Forelimb muscle (tissue), 1 donor: Measurements from ENCODE around the gene SERPINB4. TPM values are rescaled to one million over a fixed set of nuclear protein-coding genes. Genes with fewer than 3 reads are reported as not detected.
"Not testable (repeated sequence)": the region's sequence is repeated elsewhere in the genome, so short reads cannot be mapped to it uniquely, and the experiment has no call there.

Source experiments
- DNase-seq: peaks from one replicate; pipeline ENCODE4 v3.0.0-alpha.2; 2013; ENCODE audit warnings: low read depth
- polyA plus RNA-seq: library from polyadenylated mRNA; unstranded; fragments of 120-200 nt; gene quantifications from one replicate; pipeline ENCODE4 v1.2.1, GENCODE V29; 2013; ENCODE audit not compliant: insufficient read length

Gene SERPINB4
- not detected for polyA plus RNA-seq

- DNase-seq: not testable (repeated sequence)
Observed at GRCh38 chr18:63644142-63644541, at the start of gene SERPINB4. Gene SERPINB4 (minus strand): TSS chr18:63644256. CDS start chr18:63643577, 679 bp downstream.

- no peak for DNase-seq
Observed at GRCh38 chr18:63689064-63689463, 45.0 kb upstream of the SERPINB4 start.

- no peak for DNase-seq
Observed at GRCh38 chr18:63686871-63687270, 42.8 kb upstream of the SERPINB4 start.

- no peak for DNase-seq
Observed at GRCh38 chr18:63684718-63685117, 40.7 kb upstream of the SERPINB4 start.

GRCh38 chr18:63683890-63684289 lies 39.8 kb upstream of the SERPINB4 start:
- DNase-seq: no peak

GRCh38 chr18:63683152-63683551 lies 39.1 kb upstream of the SERPINB4 start:
- DNase-seq: no peak

GRCh38 chr18:63681449-63682340 lies 37.6 kb upstream of the SERPINB4 start:
- DNase-seq: no peak

GRCh38 chr18:63679820-63680606 lies 36.0 kb upstream of the SERPINB4 start:
- no peak for DNase-seq

GRCh38 chr18:63677500-63678225 lies 33.6 kb upstream of the SERPINB4 start:
- no peak for DNase-seq

GRCh38 chr18:63676526-63677323 lies 32.7 kb upstream of the SERPINB4 start:
- no peak for DNase-seq

GRCh38 chr18:63664571-63664970 lies 20.5 kb upstream of the SERPINB4 start:
- no peak for DNase-seq

- DNase-seq: not testable (repeated sequence)
Observed at GRCh38 chr18:63661750-63662149, 17.7 kb upstream of the SERPINB4 start, which contains the start of gene SERPINB3. Gene SERPINB3 (minus strand): TSS chr18:63661893. CDS start chr18:63661216, 677 bp downstream.

- DNase-seq: not testable (repeated sequence)
Observed at GRCh38 chr18:63658920-63659319, 14.9 kb upstream of the SERPINB4 start.

GRCh38 chr18:63650271-63650670 lies 6.2 kb upstream of the SERPINB4 start:
- not testable (repeated sequence) for DNase-seq

GRCh38 chr18:63648241-63648640 lies 4.2 kb upstream of the SERPINB4 start:
- no peak for DNase-seq

GRCh38 chr18:63646936-63647335 lies 2.9 kb upstream of the SERPINB4 start:
- no peak for DNase-seq

- DNase-seq: not testable (repeated sequence)
Observed at GRCh38 chr18:63644694-63645093, 638 bp upstream of the SERPINB4 start.

GRCh38 chr18:63642668-63643356 lies 1.2 kb downstream of the SERPINB4 start:
- not testable (repeated sequence) for DNase-seq

GRCh38 chr18:63641157-63641680 lies 2.8 kb downstream of the SERPINB4 start:
- DNase-seq: not testable (repeated sequence)

- DNase-seq: no peak
Observed at GRCh38 chr18:63637703-63638102, 6.4 kb downstream of the SERPINB4 start.
